ENCODE data around the gene PLOD1.

PLOD1 gene

DNA sequence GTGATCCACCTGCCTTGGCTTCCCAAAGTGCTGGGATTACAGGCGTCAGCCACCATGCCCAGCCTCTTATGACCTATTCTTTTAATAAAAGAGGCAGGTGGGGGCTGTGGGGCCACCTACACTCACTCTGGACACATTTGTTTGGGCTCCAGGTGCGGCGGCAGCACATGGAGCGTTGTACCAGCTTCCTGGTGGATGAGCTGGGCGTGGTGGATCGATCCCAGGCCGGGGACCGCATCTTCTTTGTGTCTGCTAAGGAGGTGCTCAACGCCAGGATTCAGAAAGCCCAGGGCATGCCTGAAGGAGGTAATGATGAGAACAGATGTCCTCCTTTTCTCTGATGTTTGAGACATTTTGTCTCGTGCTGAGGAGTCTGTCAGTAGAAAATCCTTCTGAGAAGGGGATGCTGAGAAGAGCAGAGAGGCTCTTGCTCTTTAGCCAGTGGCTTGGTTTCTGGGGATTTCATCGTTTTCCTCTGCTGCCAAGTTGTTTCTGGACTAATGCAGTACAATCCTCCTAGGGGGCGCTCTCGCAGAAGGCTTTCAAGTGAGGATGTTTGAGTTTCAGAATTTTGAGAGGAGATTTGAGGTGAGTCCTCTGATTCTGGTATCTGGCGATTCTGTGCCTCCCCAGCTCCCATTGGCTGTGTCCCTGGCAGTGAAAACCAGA is 66.9 kb downstream of the PLOD1 start:
- Histone ChIP-seq H2BK120ac (ENCODE audit: low read depth, low read length) (no peak overlapping the region), H3K36me3 (replicated peaks in 1 of 2; ENCODE audit: control insufficient read depth in 2 of 2, insufficient read depth in 2 of 2, low read length in 2 of 2) (peaks cover 62 to 85% of the 10 kb centered on the region in 2 donors), H4K91ac (ENCODE audit: low read depth, low read length, poor library complexity) (no peak overlapping the region), H3K4ac (ENCODE audit: low read length) (no peak overlapping the region), H2AK5ac (ENCODE audit: low read depth, low read length) (no peak overlapping the region), H3K14ac (ENCODE audit: low read length) (no peak overlapping the region), H2BK12ac (ENCODE audit: low read length) (no peak overlapping the region), H3K27me3 (ENCODE audit: control insufficient read depth in 3 of 3, insufficient read depth in 3 of 3, low read depth in 1 of 3, low read length in 3 of 3) (no peaks in the 10 kb centered on the region), H4K8ac (ENCODE audit: low read depth, low read length) (no peak overlapping the region), H3K9ac (ENCODE audit: low read depth, low read length, poor library complexity) (no peak overlapping the region), H3K27ac (replicated peaks; ENCODE audit: low read length) (no peak overlapping the region), H3K23ac (ENCODE audit: low read depth, low read length, poor library complexity) (no peak overlapping the region), H3K79me1 (ENCODE audit: low read depth, low read length) (no peaks in the 10 kb centered on the region), H2BK5ac (ENCODE audit: low read length) (no peak overlapping the region), H3K18ac (ENCODE audit: low read length) (no peak overlapping the region), H3K4me1 (ENCODE audit: control insufficient read depth in 2 of 2, insufficient read depth in 1 of 2, low read depth in 1 of 2, low read length in 2 of 2) (peaks cover 0 to 3% of the 10 kb centered on the region in 2 donors), H3K9me3 (replicated peaks in 1 of 2; ENCODE audit: control insufficient read depth in 2 of 2, insufficient read depth in 1 of 2, low read depth in 1 of 2, low read length in 2 of 2) (no peaks in the 10 kb centered on the region), H2BK15ac (ENCODE audit: low read length) (no peak overlapping the region), H3K4me3 (ENCODE audit: low read length in 2 of 2) (no peak overlapping the region), H2AFZ (ENCODE audit: low read length) (no peak overlapping the region), H3K4me2 (ENCODE audit: insufficient read depth, low read length, poor library complexity, severe bottlenecking) (no peak overlapping the region)
- peak; percentile 40 for DNase-seq (ENCODE audit: low spot score)
- no CpG with 5 or more reads among the region's 14 CpGs for WGBS, 2 donors (ENCODE audit: extremely low coverage in 2 of 2, insufficient read length in 2 of 2, insufficient replicate concordance in 1 of 2)

DNA sequence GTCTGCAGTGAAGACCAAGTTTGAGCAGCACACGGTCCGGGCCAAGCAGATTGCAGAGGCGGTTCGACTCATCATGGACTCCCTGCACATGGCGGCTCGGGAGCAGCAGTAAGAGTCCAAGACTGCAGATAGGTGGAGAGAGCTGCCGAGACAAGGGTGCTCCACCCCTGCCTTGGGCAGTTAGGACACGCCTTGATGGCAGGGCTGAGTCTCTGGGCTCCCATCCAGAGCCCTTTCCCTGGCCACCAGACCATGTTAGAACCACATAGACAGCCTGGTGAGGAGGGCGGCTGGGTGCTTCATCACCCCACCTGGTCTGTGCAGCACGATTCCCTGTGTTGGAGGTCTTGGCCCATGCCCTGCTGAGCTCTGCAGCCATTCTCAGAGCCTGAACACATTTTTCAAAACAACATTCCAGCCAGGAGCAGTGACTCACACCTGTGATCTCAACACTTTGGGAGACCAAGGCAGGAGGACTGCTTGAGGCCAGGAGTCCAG is 67.5 kb downstream of the PLOD1 start:
- no peaks in the 10 kb centered on the region for H3K27me3 ChIP-seq (ENCODE audit: control insufficient read depth in 3 of 3, insufficient read depth in 3 of 3, low read depth in 1 of 3, low read length in 3 of 3)
- H2AFZ ChIP-seq (ENCODE audit: low read length) = no peak overlapping the region
- H2BK12ac ChIP-seq (ENCODE audit: low read length) = no peak overlapping the region
- H3K4me2 ChIP-seq (ENCODE audit: insufficient read depth, low read length, poor library complexity, severe bottlenecking) = no peak overlapping the region
- no peak overlapping the region for H3K18ac ChIP-seq (ENCODE audit: low read length)
- no CpG with 5 or more reads among the region's 10 CpGs for WGBS, 2 donors (ENCODE audit: extremely low coverage in 2 of 2, insufficient read length in 2 of 2, insufficient replicate concordance in 1 of 2)
- peaks cover 0 to 3% of the 10 kb centered on the region in 2 donors for H3K9me3 ChIP-seq (replicated peaks in 1 of 2; ENCODE audit: control insufficient read depth in 2 of 2, insufficient read depth in 1 of 2, low read depth in 1 of 2, low read length in 2 of 2)
- H4K8ac ChIP-seq (ENCODE audit: low read depth, low read length) = peak overlapping the region; percentile 68
- no peak overlapping the region for H3K14ac ChIP-seq (ENCODE audit: low read length)
- no peak overlapping the region for H4K91ac ChIP-seq (ENCODE audit: low read depth, low read length, poor library complexity)
- no peak for DNase-seq (ENCODE audit: low spot score)
- no peak overlapping the region for H2AK5ac ChIP-seq (ENCODE audit: low read depth, low read length)
- peak overlapping the region in 1 of 2 donors; percentile 48 for H3K4me3 ChIP-seq (ENCODE audit: low read length in 2 of 2)
- no peak overlapping the region for H2BK15ac ChIP-seq (ENCODE audit: low read length)
- peaks cover 2 to 9% of the 10 kb centered on the region in 2 donors for H3K4me1 ChIP-seq (ENCODE audit: control insufficient read depth in 2 of 2, insufficient read depth in 1 of 2, low read depth in 1 of 2, low read length in 2 of 2)
- no peak overlapping the region for H3K27ac ChIP-seq (replicated peaks; ENCODE audit: low read length)
- H3K4ac ChIP-seq (ENCODE audit: low read length) = no peak overlapping the region
- no peak overlapping the region for H3K9ac ChIP-seq (ENCODE audit: low read depth, low read length, poor library complexity)
- peaks cover 66 to 85% of the 10 kb centered on the region in 2 donors for H3K36me3 ChIP-seq (replicated peaks in 1 of 2; ENCODE audit: control insufficient read depth in 2 of 2, insufficient read depth in 2 of 2, low read length in 2 of 2)
- peak overlapping the region; percentile 12 for H2BK120ac ChIP-seq (ENCODE audit: low read depth, low read length)
- no peak overlapping the region for H3K23ac ChIP-seq (ENCODE audit: low read depth, low read length, poor library complexity)
- H3K79me1 ChIP-seq (ENCODE audit: low read depth, low read length) = peaks cover 1% of the 10 kb centered on the region
- no peak overlapping the region for H2BK5ac ChIP-seq (ENCODE audit: low read length)

DNA sequence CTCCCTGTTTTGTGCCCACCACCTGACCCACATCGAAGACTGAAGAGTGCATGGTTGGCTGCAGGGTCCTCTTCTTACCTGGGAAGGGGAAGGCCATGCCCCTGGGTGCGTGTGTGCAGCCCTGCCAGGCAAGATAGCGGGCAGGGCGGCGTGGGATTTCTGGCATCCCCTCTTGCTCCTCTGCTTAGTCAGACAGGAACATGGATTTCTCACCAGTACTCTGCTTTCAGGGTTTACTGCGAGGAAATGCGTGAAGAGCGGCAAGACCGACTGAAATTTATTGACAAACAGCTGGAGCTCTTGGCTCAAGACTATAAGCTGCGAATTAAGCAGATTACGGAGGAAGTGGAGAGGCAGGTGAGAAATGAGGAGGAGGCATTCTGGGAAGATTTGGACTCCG is 69.2 kb downstream of the PLOD1 start:
- Histone ChIP-seq H3K9ac (ENCODE audit: low read depth, low read length, poor library complexity) (no peak overlapping the region), H2BK15ac (ENCODE audit: low read length) (no peak overlapping the region), H3K4me2 (ENCODE audit: insufficient read depth, low read length, poor library complexity, severe bottlenecking) (no peak overlapping the region), H3K14ac (ENCODE audit: low read length) (no peak overlapping the region), H2BK5ac (ENCODE audit: low read length) (no peak overlapping the region), H4K91ac (ENCODE audit: low read depth, low read length, poor library complexity) (no peak overlapping the region), H3K36me3 (replicated peaks in 1 of 2; ENCODE audit: control insufficient read depth in 2 of 2, insufficient read depth in 2 of 2, low read length in 2 of 2) (peaks cover 62 to 80% of the 10 kb centered on the region in 2 donors), H2BK12ac (ENCODE audit: low read length) (no peak overlapping the region), H3K27ac (replicated peaks; ENCODE audit: low read length) (no peak overlapping the region), H3K23ac (ENCODE audit: low read depth, low read length, poor library complexity) (peak overlapping the region; percentile 20), H3K4me1 (ENCODE audit: control insufficient read depth in 2 of 2, insufficient read depth in 1 of 2, low read depth in 1 of 2, low read length in 2 of 2) (peaks cover 2 to 9% of the 10 kb centered on the region in 2 donors), H3K9me3 (replicated peaks in 1 of 2; ENCODE audit: control insufficient read depth in 2 of 2, insufficient read depth in 1 of 2, low read depth in 1 of 2, low read length in 2 of 2) (peaks cover 0 to 5% of the 10 kb centered on the region in 2 donors), H3K79me1 (ENCODE audit: low read depth, low read length) (peaks cover 4% of the 10 kb centered on the region), H2BK120ac (ENCODE audit: low read depth, low read length) (no peak overlapping the region), H3K4ac (ENCODE audit: low read length) (no peak overlapping the region), H2AK5ac (ENCODE audit: low read depth, low read length) (no peak overlapping the region), H3K18ac (ENCODE audit: low read length) (no peak overlapping the region), H2AFZ (ENCODE audit: low read length) (no peak overlapping the region), H3K27me3 (ENCODE audit: control insufficient read depth in 3 of 3, insufficient read depth in 3 of 3, low read depth in 1 of 3, low read length in 3 of 3) (no peaks in the 10 kb centered on the region), H3K4me3 (ENCODE audit: low read length in 2 of 2) (no peak overlapping the region), H4K8ac (ENCODE audit: low read depth, low read length) (no peak overlapping the region)
- no peak for DNase-seq (ENCODE audit: low spot score)
- no CpG with 5 or more reads among the region's 12 CpGs for WGBS, 2 donors (ENCODE audit: extremely low coverage in 2 of 2, insufficient read length in 2 of 2, insufficient replicate concordance in 1 of 2)

DNA sequence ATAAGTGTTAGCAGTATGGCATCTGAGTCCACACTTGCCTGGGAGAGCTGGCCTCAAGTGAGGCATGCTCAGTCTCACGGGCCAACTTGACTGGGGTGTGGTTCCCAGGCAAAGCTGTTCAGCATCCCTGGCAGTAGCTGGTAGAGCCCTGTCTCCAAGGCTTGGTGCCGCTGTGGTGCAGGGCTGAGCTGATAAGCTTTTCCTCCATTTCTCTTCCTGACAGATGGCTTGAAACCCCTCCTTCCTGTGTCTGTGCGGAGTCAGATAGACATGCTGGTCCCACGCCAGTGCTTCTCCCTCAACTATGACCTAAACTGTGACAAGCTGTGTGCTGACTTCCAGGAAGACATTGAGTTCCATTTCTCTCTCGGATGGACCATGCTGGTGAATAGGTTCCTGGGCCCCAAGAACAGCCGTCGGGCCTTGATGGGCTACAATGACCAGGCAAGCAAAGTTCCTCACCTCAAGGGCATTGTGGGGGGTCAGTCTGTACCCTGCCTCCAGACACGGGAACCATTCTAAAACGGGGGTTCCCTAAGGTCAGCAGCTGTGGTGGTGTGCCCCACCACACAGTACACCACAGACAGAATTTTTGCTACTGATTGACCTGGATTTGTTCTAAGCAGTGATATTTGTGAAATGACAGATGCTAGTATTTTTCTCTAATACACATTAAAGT is 71.1 kb downstream of the PLOD1 start:
- H3K9ac ChIP-seq (ENCODE audit: low read depth, low read length, poor library complexity) = no peak overlapping the region
- H3K27ac ChIP-seq (replicated peaks; ENCODE audit: low read length) = no peak overlapping the region
- no peak overlapping the region for H2BK12ac ChIP-seq (ENCODE audit: low read length)
- H3K4ac ChIP-seq (ENCODE audit: low read length) = no peak overlapping the region
- H4K8ac ChIP-seq (ENCODE audit: low read depth, low read length) = no peak overlapping the region
- peaks cover 4% of the 10 kb centered on the region for H3K79me1 ChIP-seq (ENCODE audit: low read depth, low read length)
- H3K18ac ChIP-seq (ENCODE audit: low read length) = no peak overlapping the region
- no peak for DNase-seq (ENCODE audit: low spot score)
- no peaks in the 10 kb centered on the region for H3K27me3 ChIP-seq (ENCODE audit: control insufficient read depth in 3 of 3, insufficient read depth in 3 of 3, low read depth in 1 of 3, low read length in 3 of 3)
- H3K4me1 ChIP-seq (ENCODE audit: control insufficient read depth in 2 of 2, insufficient read depth in 1 of 2, low read depth in 1 of 2, low read length in 2 of 2) = peaks cover 2 to 9% of the 10 kb centered on the region in 2 donors
- H4K91ac ChIP-seq (ENCODE audit: low read depth, low read length, poor library complexity) = no peak overlapping the region
- H2BK120ac ChIP-seq (ENCODE audit: low read depth, low read length) = no peak overlapping the region
- H2AK5ac ChIP-seq (ENCODE audit: low read depth, low read length) = no peak overlapping the region
- no peak overlapping the region for H3K4me3 ChIP-seq (ENCODE audit: low read length in 2 of 2)
- H3K4me2 ChIP-seq (ENCODE audit: insufficient read depth, low read length, poor library complexity, severe bottlenecking) = no peak overlapping the region
- no peak overlapping the region for H2BK5ac ChIP-seq (ENCODE audit: low read length)
- H3K23ac ChIP-seq (ENCODE audit: low read depth, low read length, poor library complexity) = no peak overlapping the region
- peaks cover 66 to 84% of the 10 kb centered on the region in 2 donors for H3K36me3 ChIP-seq (replicated peaks in 1 of 2; ENCODE audit: control insufficient read depth in 2 of 2, insufficient read depth in 2 of 2, low read length in 2 of 2)
- no peak overlapping the region for H3K14ac ChIP-seq (ENCODE audit: low read length)
- H2BK15ac ChIP-seq (ENCODE audit: low read length) = no peak overlapping the region
- no CpG with 5 or more reads among the region's 9 CpGs for WGBS, 2 donors (ENCODE audit: extremely low coverage in 2 of 2, insufficient read length in 2 of 2, insufficient replicate concordance in 1 of 2)
- no peak overlapping the region for H2AFZ ChIP-seq (ENCODE audit: low read length)
- H3K9me3 ChIP-seq (replicated peaks in 1 of 2; ENCODE audit: control insufficient read depth in 2 of 2, insufficient read depth in 1 of 2, low read depth in 1 of 2, low read length in 2 of 2) = peaks cover 0 to 8% of the 10 kb centered on the region in 2 donors

All from neuronal stem cell (in vitro differentiated cells).